ENCODE data around the gene GPRC5D. TPM values are rescaled to one million over a fixed set of nuclear protein-coding genes. Genes with fewer than 3 reads are reported as not detected.

GPRC5D gene
- total RNA-seq, 1 donor from 2014 or later: not detected

DNA sequence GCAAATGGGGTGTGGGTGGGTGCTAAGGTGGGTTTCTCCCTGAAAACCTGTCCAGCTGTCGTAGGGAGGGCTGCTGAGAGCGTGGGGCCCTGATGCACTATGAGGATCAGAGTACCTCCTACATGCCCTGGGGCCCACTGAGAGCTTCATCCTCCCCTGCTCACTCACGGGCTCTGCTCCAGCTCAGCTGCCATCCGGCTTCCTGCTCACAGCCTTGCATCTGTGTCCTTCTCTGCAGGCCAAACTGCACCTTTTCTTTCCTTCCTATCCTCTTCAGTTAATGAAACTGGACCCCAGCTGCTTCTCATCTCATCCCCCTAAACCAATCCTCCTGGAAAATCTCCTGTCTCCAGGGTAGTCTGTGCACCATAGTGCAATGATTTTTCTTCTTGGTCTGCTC, 22.2 kb upstream of the GPRC5D start:
- no peak for DNase-seq (ENCODE audit: low read depth, low spot score)
- Mint-ChIP-seq H3K4me1 (no peaks in the 10 kb centered on the region), H3K27me3 (ENCODE audit: low read depth) (no peaks in the 10 kb centered on the region), H3K4me3 (no peak overlapping the region), H3K27ac (ENCODE audit: unreplicated experiment) (peak overlapping the region; percentile 20), H3K9me3 (peaks cover 9% of the 10 kb centered on the region), H3K36me3 (ENCODE audit: low read depth) (peaks cover 43% of the 10 kb centered on the region)
- TF ChIP-seq, protein P1, sequence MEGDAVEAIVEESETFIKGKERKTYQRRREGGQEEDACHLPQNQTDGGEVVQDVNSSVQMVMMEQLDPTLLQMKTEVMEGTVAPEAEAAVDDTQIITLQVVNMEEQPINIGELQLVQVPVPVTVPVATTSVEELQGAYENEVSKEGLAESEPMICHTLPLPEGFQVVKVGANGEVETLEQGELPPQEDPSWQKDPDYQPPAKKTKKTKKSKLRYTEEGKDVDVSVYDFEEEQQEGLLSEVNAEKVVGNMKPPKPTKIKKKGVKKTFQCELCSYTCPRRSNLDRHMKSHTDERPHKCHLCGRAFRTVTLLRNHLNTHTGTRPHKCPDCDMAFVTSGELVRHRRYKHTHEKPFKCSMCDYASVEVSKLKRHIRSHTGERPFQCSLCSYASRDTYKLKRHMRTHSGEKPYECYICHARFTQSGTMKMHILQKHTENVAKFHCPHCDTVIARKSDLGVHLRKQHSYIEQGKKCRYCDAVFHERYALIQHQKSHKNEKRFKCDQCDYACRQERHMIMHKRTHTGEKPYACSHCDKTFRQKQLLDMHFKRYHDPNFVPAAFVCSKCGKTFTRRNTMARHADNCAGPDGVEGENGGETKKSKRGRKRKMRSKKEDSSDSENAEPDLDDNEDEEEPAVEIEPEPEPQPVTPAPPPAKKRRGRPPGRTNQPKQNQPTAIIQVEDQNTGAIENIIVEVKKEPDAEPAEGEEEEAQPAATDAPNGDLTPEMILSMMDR (conservative IDR thresholded peaks at IDR 0.05): no peak

DNA sequence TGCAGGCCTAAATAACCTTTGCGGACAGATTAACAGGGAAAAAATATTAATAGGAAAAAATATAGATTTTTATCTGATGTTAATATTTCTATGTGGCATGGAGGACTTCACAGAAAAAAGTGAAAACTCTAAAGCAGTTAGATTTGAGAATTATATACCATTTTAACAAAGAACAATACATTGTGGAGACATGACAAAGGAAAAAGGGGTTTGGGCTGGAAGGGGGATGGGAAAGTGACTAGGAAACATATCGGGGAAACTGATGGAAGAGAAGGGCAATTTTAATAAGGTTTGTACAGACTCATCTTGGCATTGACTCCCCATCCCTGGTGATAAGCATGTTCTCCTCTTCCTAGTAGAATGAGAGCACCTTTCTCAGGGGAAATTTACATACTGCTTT, 21.0 kb upstream of the GPRC5D start:
- peaks cover 9% of the 10 kb centered on the region for H3K9me3 Mint-ChIP-seq
- H3K36me3 Mint-ChIP-seq (ENCODE audit: low read depth): peaks cover 47% of the 10 kb centered on the region
- DNase-seq (ENCODE audit: low read depth, low spot score): no peak
- no peak overlapping the region for H3K27ac Mint-ChIP-seq (ENCODE audit: unreplicated experiment)
- H3K27me3 Mint-ChIP-seq (ENCODE audit: low read depth): no peaks in the 10 kb centered on the region
- TF ChIP-seq, protein P1 (conservative IDR thresholded peaks at IDR 0.05): no peak
- H3K4me3 Mint-ChIP-seq: no peak overlapping the region
- no peaks in the 10 kb centered on the region for H3K4me1 Mint-ChIP-seq

DNA sequence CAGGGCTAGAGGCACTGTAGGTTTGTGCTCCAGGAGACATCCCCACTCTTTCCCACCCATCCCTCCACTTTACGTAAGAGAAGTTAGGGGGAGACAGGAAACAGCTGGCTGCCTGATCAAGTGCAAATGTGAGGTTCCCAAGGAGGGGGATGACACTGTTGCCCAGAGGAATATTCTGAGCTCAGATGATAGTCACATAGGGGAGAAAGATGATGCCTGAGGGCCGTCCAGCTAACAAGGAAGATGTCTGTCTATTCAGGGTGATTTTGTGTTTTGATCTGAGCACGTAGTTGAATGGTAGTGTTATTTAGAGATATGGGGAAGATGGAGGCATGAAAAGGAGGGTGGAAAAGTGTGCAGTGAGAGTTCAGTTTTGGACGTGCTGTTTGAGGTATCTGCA, 13.9 kb upstream of the GPRC5D start:
- Mint-ChIP-seq H3K4me3 (no peak overlapping the region), H3K27ac (ENCODE audit: unreplicated experiment) (no peak overlapping the region), H3K27me3 (ENCODE audit: low read depth) (no peaks in the 10 kb centered on the region), H3K36me3 (ENCODE audit: low read depth) (peaks cover 10% of the 10 kb centered on the region), H3K4me1 (peaks cover 5% of the 10 kb centered on the region), H3K9me3 (no peaks in the 10 kb centered on the region)
- no peak for DNase-seq (ENCODE audit: low read depth, low spot score)
- TF ChIP-seq, protein P1 (conservative IDR thresholded peaks at IDR 0.05): no peak

DNA sequence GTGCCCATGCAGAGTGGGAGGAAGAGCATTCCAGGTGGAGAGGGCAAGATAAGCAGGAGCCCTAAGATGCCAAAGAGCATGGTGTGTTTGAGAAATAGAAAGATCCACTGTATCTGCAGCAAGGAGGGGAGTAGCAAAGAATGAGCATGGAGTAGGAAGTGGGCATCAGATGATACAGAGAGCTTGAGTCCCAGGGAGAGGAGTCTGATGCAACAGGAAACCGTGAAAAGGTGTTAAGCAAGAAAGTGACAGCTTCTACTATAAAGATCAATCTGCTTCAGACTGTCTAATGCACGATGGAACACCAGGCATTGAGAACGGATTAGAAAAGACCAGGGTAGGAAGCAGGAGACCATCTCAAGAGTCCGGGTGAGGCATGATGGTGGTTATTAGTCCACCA, 12.3 kb upstream of the GPRC5D start:
- H3K27me3 Mint-ChIP-seq (ENCODE audit: low read depth): no peaks in the 10 kb centered on the region
- H3K27ac Mint-ChIP-seq (ENCODE audit: unreplicated experiment): no peak overlapping the region
- peaks cover 5% of the 10 kb centered on the region for H3K4me1 Mint-ChIP-seq
- no peak overlapping the region for H3K4me3 Mint-ChIP-seq
- peaks cover 10% of the 10 kb centered on the region for H3K36me3 Mint-ChIP-seq (ENCODE audit: low read depth)
- TF ChIP-seq, protein P1 (conservative IDR thresholded peaks at IDR 0.05): no peak
- no peaks in the 10 kb centered on the region for H3K9me3 Mint-ChIP-seq
- no peak for DNase-seq (ENCODE audit: low read depth, low spot score)

DNA sequence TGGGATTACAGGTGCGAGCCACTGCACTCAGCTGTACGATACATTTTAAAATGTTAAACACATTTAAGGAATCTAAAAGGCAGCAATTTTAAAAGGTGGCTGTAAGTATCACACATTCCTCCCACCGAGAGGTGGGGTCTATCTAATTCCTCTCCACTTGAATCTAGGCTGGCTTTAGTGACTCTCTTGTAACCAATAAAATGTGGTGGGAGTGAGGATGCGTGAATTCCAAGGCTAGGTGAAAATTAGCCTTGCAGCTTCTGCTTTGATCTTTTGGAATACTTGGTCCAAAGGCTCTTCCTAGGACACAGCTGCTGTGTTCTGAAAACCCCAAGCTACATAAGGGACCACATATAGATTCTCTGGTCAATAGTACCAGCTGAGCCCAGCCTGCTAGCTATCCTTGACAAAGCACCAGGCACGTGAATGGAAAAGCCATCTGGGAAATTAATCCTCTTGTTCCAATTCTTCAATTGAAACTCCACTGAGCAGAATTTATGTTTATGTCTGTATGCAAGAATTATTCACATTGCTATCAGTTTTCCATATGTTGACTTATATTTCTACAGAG, 8.8 kb upstream of the GPRC5D start:
- Mint-ChIP-seq H3K4me1 (peaks cover 1% of the 10 kb centered on the region), H3K4me3 (no peak overlapping the region), H3K9me3 (no peaks in the 10 kb centered on the region), H3K27me3 (ENCODE audit: low read depth) (no peaks in the 10 kb centered on the region), H3K27ac (ENCODE audit: unreplicated experiment) (no peak overlapping the region), H3K36me3 (ENCODE audit: low read depth) (no peaks in the 10 kb centered on the region)
- no peak for DNase-seq (ENCODE audit: low read depth, low spot score)
- TF ChIP-seq, protein P1 (conservative IDR thresholded peaks at IDR 0.05): no peak
